Mammary epithelial cell (primary cell): Measurements from ENCODE around the gene RELN.

Source experiments
- EZH2 ChIP-seq: IDR thresholded peaks from 2 replicates; pipeline ENCODE4 v1.6.1; 2012; ENCODE audit warnings: low read length, inconsistent platforms, borderline replicate concordance
- TF ChIP-seq, protein P1 (sequence below), 2 donors: IDR thresholded peaks in 1 of 2; conservative IDR thresholded peaks in 1 of 2; 2 replicates each; pipeline ENCODE4 v1.5.1; 2011 to 2012; ENCODE audit warnings: inconsistent platforms in 2 of 2, low read length in 2 of 2, mild to moderate bottlenecking in 2 of 2, control low read depth in 1 of 2, low read depth in 1 of 2; ENCODE audit not compliant: insufficient read depth in 1 of 2; ENCODE audit errors: extremely low read depth in 1 of 2

DNA sequence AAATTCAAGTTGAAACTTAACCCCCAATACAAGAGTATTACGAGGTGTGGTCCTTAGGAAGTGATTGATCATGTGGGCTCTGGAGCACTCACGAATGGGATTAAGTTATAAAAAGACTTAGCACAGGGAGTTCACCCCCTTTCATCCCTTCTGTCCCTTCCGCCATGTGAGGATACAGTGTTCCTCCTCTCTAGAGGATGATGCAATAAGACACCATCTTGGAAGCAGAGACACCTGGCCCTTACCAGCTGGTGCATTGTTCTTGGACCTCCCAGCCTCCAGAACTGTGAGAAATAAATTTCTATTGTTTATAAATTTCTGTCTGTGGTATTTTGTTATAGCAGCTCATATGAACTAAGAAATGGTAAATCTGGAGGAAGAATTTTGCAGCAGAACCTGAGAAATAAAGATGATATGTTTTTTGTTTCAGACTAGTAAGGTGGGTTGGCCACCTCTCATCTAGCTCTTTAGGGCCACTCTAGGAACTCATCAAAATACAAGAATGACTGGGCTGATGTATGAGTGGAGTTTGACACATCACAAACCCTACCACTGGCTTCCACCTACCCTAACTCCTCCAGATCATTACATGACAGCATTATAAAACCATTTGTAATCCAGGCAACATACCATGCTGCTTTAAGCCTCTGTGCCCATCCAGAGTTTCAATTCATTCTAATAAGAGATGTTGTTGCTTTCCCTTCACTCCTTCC, 565.8 kb downstream of the RELN start:
- TF ChIP-seq, protein P1, sequence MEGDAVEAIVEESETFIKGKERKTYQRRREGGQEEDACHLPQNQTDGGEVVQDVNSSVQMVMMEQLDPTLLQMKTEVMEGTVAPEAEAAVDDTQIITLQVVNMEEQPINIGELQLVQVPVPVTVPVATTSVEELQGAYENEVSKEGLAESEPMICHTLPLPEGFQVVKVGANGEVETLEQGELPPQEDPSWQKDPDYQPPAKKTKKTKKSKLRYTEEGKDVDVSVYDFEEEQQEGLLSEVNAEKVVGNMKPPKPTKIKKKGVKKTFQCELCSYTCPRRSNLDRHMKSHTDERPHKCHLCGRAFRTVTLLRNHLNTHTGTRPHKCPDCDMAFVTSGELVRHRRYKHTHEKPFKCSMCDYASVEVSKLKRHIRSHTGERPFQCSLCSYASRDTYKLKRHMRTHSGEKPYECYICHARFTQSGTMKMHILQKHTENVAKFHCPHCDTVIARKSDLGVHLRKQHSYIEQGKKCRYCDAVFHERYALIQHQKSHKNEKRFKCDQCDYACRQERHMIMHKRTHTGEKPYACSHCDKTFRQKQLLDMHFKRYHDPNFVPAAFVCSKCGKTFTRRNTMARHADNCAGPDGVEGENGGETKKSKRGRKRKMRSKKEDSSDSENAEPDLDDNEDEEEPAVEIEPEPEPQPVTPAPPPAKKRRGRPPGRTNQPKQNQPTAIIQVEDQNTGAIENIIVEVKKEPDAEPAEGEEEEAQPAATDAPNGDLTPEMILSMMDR (conservative IDR thresholded peaks at IDR 0.05 in 1 of 2, IDR thresholded peaks at IDR 0.05 in 1 of 2; ENCODE audit: extremely low read depth in 1 of 2, insufficient read depth in 1 of 2, low read depth in 1 of 2, low read length in 2 of 2) = no peak
- no peak for TF ChIP-seq EZH2
